Hepatocyte (in vitro differentiated cells): ENCODE data around the gene CSMD2. TPM values are rescaled to one million over a fixed set of nuclear protein-coding genes. Genes with fewer than 3 reads are reported as not detected.

Source experiments
- DNase-seq: peaks from one replicate; pipeline ENCODE4 v3.0.0-alpha.2; 2016; ENCODE audit warnings: low spot score
- H2AFZ ChIP-seq: fragments of 200-600 bp; sonication (generic); 2 replicates; pipeline ENCODE4 v1.6.0; 2016; ENCODE audit warnings: antibody characterized with exemption, mild to moderate bottlenecking
- H3K27ac ChIP-seq: fragments of 200-600 bp; sonication (generic); 2 replicates; pipeline ENCODE4 v1.5.1; 2016; ENCODE audit warnings: mild to moderate bottlenecking
- H3K27me3 ChIP-seq: fragments of 200-600 bp; sonication (generic); 2 replicates; pipeline ENCODE4 v1.6.1; 2016
- H3K36me3 ChIP-seq: fragments of 200-600 bp; sonication (generic); replicated peaks from 2 replicates; pipeline ENCODE4 v1.5.1; 2016; ENCODE audit warnings: low read depth; ENCODE audit not compliant: insufficient read depth
- H3K4me1 ChIP-seq: fragments of 200-600 bp; sonication (generic); 2 replicates; pipeline ENCODE4 v1.5.1; 2016; ENCODE audit warnings: mild to moderate bottlenecking, moderate library complexity; ENCODE audit not compliant: insufficient read depth
- H3K4me2 ChIP-seq: fragments of 200-600 bp; sonication (generic); 2 replicates; pipeline ENCODE4 v1.6.0; 2016
- H3K4me3 ChIP-seq: fragments of 200-600 bp; sonication (generic); 2 replicates; pipeline ENCODE4 v1.5.1; 2016; ENCODE audit warnings: mild to moderate bottlenecking
- H3K79me2 ChIP-seq: fragments of 200-600 bp; sonication (generic); 2 replicates; pipeline ENCODE4 v1.6.0; 2017; ENCODE audit warnings: mild to moderate bottlenecking
- H3K9me2 ChIP-seq: fragments of 200-600 bp; sonication (generic); replicated peaks from 2 replicates; pipeline ENCODE4 v1.6.0; 2017; ENCODE audit warnings: mild to moderate bottlenecking; ENCODE audit not compliant: insufficient read depth
- H3K9me3 ChIP-seq: fragments of 200-600 bp; sonication (generic); 2 replicates; pipeline ENCODE4 v1.5.1; 2016; ENCODE audit warnings: low read depth, mild to moderate bottlenecking
- H4K20me1 ChIP-seq: fragments of 200-600 bp; sonication (generic); 2 replicates; pipeline ENCODE4 v1.6.0; 2016; ENCODE audit warnings: mild to moderate bottlenecking; ENCODE audit not compliant: insufficient read depth, poor library complexity, severe bottlenecking
- CTCF ChIP-seq: fragments of 200-600 bp; sonication (generic); IDR thresholded peaks from 2 replicates; pipeline ENCODE4 v1.5.1; 2016; ENCODE audit warnings: antibody characterized with exemption, mild to moderate bottlenecking; ENCODE audit not compliant: poor library complexity
- EZH2 ChIP-seq: fragments of 200-600 bp; sonication (generic); IDR thresholded peaks from 2 replicates; pipeline ENCODE4 v1.6.1; 2016; ENCODE audit warnings: antibody characterized with exemption, mild to moderate bottlenecking, borderline replicate concordance
- EZH2phosphoT487 ChIP-seq: fragments of 200-600 bp; sonication (generic); IDR thresholded peaks from one replicate; pipeline ENCODE4 v1.6.1; 2018; ENCODE audit warnings: antibody characterized with exemption, mild to moderate bottlenecking, low read depth, moderate library complexity; ENCODE audit not compliant: unreplicated experiment, severe bottlenecking
- WGBS: methylation state at CpG from one replicate; pipeline ENCODE4 v1.1.6; 2016; ENCODE audit warnings: low lambda C conversion rate; ENCODE audit errors: missing lambda C conversion rate; 5-methylcytosine and 5-hydroxymethylcytosine counted together
- polyA plus RNA-seq: library from polyadenylated mRNA; unstranded; fragments of >200 nt; fragmentation: Nextera tagmentation; extraction: Ambion mirVana; gene quantifications from 2 replicates; pipeline ENCODE4 v1.2.1, GENCODE V29; 2016
- total RNA-seq: library from RNA; depleted of rRNA; stranded (reverse); fragments of >200 nt; gene quantifications from 2 replicates; pipeline ENCODE4 v1.2.3, GENCODE V29; 2014

Gene CSMD2
- total and polyA plus RNA-seq, 2 experiments from 2014 or later: 0.10 to 0.37 TPM

GRCh38 chr1:34162852-34163766, 1.9 kb downstream of the CSMD2 start:
- H3K4me2 ChIP-seq: peak overlapping the region; percentile 96
- 3% methylated on average over 46 of the region's 46 CpGs for WGBS
- no peaks in the 10 kb centered on the region for H3K36me3 ChIP-seq
- H3K9me3 ChIP-seq: no peaks in the 10 kb centered on the region
- H3K27me3 ChIP-seq: peaks cover 84% of the 10 kb centered on the region
- no peaks in the 10 kb centered on the region for H3K79me2 ChIP-seq
- peaks cover 20% of the 10 kb centered on the region for H3K4me1 ChIP-seq
- no peaks in the 10 kb centered on the region for H3K9me2 ChIP-seq
- H2AFZ ChIP-seq: peak overlapping the region; percentile 65
- peak; percentile 92 for DNase-seq
- H3K4me3 ChIP-seq: peak overlapping the region; percentile 33
- no peak overlapping the region for H3K27ac ChIP-seq
- H4K20me1 ChIP-seq: no peaks in the 10 kb centered on the region
- TF ChIP-seq CTCF (peak; percentile 66), EZH2phosphoT487 (peak; percentile 10), EZH2 (no peak)

GRCh38 chr1:34156739-34157138, 8.3 kb downstream of the CSMD2 start:
- no peak for DNase-seq
- Histone ChIP-seq H3K9me3 (no peaks in the 10 kb centered on the region), H3K79me2 (no peaks in the 10 kb centered on the region), H3K36me3 (no peaks in the 10 kb centered on the region), H4K20me1 (no peaks in the 10 kb centered on the region), H3K27ac (no peak overlapping the region), H3K27me3 (peaks cover 30% of the 10 kb centered on the region), H3K9me2 (no peaks in the 10 kb centered on the region), H3K4me3 (no peak overlapping the region), H3K4me1 (no peaks in the 10 kb centered on the region), H2AFZ (no peak overlapping the region), H3K4me2 (no peak overlapping the region)
- 57% methylated on average over 3 of the region's 3 CpGs for WGBS
- TF ChIP-seq EZH2phosphoT487 (no peak), CTCF (no peak), EZH2 (no peak)

DNA sequence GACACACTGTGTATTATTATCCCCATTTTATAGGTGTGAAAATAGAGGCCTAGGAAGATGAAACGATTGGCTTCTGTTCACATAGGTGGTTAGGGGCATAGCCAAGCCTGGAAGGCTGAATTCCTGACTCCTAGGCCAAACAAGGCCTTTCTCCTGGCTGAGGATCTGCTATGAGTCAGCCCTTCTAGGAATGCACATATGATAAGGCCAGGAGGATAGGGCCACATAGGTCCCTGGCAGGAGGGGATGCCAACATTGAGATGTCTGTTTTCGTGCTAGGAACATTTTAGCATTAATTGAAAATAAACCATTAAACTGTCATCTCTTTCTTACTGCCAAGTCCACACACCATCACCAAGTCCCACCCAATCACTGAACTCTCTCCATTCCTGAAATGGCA, 9.2 kb downstream of the CSMD2 start:
- Histone ChIP-seq H3K9me3 (no peaks in the 10 kb centered on the region), H3K9me2 (no peaks in the 10 kb centered on the region), H4K20me1 (no peaks in the 10 kb centered on the region), H3K27ac (no peak overlapping the region), H3K27me3 (peaks cover 21% of the 10 kb centered on the region), H3K36me3 (no peaks in the 10 kb centered on the region), H3K4me3 (no peak overlapping the region), H3K79me2 (no peaks in the 10 kb centered on the region), H3K4me2 (no peak overlapping the region), H3K4me1 (no peaks in the 10 kb centered on the region), H2AFZ (no peak overlapping the region)
- no peak for DNase-seq
- TF ChIP-seq CTCF (no peak), EZH2 (no peak), EZH2phosphoT487 (no peak)
- WGBS: 83% methylated on average over 2 of the region's 2 CpGs
